K562 (cell line): Measurements from ENCODE around the gene SDK1.

Experiments used
- BACH1 ChIP-seq: fragments of 200-800 bp; sonication (Bioruptor generic); IDR thresholded peaks from 2 replicates; pipeline ENCODE4 v1.6.1; 2016; ENCODE audit warnings: missing genetic modification characterization, missing compliant biosample characterization
- FOSL1 ChIP-seq: fragments of 200-800 bp; sonication (Bioruptor generic); conservative IDR thresholded peaks from 2 replicates; pipeline ENCODE4 v1.6.1; 2016; ENCODE audit warnings: missing genetic modification characterization, missing compliant biosample characterization
- FOXP4 ChIP-seq: sonication (generic); formaldehyde crosslinking; IDR thresholded peaks from 2 replicates; pipeline ENCODE4 v1.8.0; 2022; ENCODE audit warnings: mild to moderate bottlenecking, missing genetic modification reagents, borderline replicate concordance
- HDAC2 ChIP-seq: fragments of 450-650 bp; IDR thresholded peaks from 2 replicates; pipeline ENCODE4 v1.6.1; 2016; ENCODE audit warnings: mild to moderate bottlenecking
- KLF1 ChIP-seq: fragments of 450-650 bp; IDR thresholded peaks from 2 replicates; pipeline ENCODE4 v1.6.1; 2016; ENCODE audit warnings: missing genetic modification characterization, missing compliant biosample characterization
- KLF16 ChIP-seq: IDR thresholded peaks from 2 replicates; pipeline ENCODE4 v1.6.1; 2016; ENCODE audit warnings: antibody characterized with exemption
- MYC ChIP-seq, 2 experiments: fragments of 250-450 bp in 1 of 2; sonication (Bioruptor Pico) in 1 of 2; IDR thresholded peaks; 2 replicates each; pipeline versions ENCODE4 v1.5.1 to v1.6.1; 2012 to 2021; ENCODE audit warnings: low read depth in 2 of 2, borderline replicate concordance in 1 of 2, improper control_type of control experiment in 1 of 2, low read length in 1 of 2, mild to moderate bottlenecking in 1 of 2, moderate library complexity in 1 of 2
- NCOA1 ChIP-seq: fragments of 450-650 bp; IDR thresholded peaks from 2 replicates; pipeline ENCODE4 v1.6.1; 2016; ENCODE audit warnings: low read depth
- SMARCE1 ChIP-seq: fragments of 450-650 bp; IDR thresholded peaks from 2 replicates; pipeline ENCODE4 v1.7.1; 2016; ENCODE audit warnings: mild to moderate bottlenecking
- ZBTB43 ChIP-seq: sonication (generic); formaldehyde crosslinking; IDR thresholded peaks from 2 replicates; pipeline ENCODE4 v1.8.0; 2023; ENCODE audit warnings: mild to moderate bottlenecking, missing genetic modification reagents
- ZNF174 ChIP-seq: fragments of 250-450 bp; sonication (Bioruptor Pico); IDR thresholded peaks from 2 replicates; pipeline ENCODE4 v1.4.0; 2020; ENCODE audit warnings: mild to moderate bottlenecking
- TF ChIP-seq, protein P1 (sequence below): sonication (generic); formaldehyde crosslinking; IDR thresholded peaks from 2 replicates; pipeline ENCODE4 v1.5.0; 2020; ENCODE audit warnings: missing genetic modification reagents

- no peak for TF ChIP-seq KLF16
- no peak for TF ChIP-seq HDAC2
- no peak for TF ChIP-seq BACH1
- TF ChIP-seq MYC (IDR thresholded peaks at IDR 0.05; ENCODE audit: low read depth, low read length) = no peak
- TF ChIP-seq MYC (CRISPR knock-in tag; IDR thresholded peaks at IDR 0.05; ENCODE audit: borderline replicate concordance, low read depth) = no peak
- TF ChIP-seq ZNF174 (CRISPR knock-in tag) = no peak
- TF ChIP-seq ZBTB43 (CRISPR knock-in tag) = no peak
- no peak for TF ChIP-seq KLF1 (tag)
- TF ChIP-seq SMARCE1 = no peak
- TF ChIP-seq, protein P1, sequence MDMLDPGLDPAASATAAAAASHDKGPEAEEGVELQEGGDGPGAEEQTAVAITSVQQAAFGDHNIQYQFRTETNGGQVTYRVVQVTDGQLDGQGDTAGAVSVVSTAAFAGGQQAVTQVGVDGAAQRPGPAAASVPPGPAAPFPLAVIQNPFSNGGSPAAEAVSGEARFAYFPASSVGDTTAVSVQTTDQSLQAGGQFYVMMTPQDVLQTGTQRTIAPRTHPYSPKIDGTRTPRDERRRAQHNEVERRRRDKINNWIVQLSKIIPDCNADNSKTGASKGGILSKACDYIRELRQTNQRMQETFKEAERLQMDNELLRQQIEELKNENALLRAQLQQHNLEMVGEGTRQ (CRISPR knock-in tag) = no peak
- no peak for TF ChIP-seq NCOA1
- TF ChIP-seq FOSL1 (tag) = no peak
- no peak for TF ChIP-seq FOXP4 (CRISPR knock-in tag)
These were observed 387.8 kb downstream of the SDK1 start for GRCh38 chr7:3688842-3689241.
